Body of pancreas (tissue), 4 donors: ENCODE measurements around the gene FAM72C.
"Not testable (repeated sequence)": the region's sequence is repeated elsewhere in the genome, so short reads cannot be mapped to it uniquely, and the experiment has no call there.

Source experiments
- CTCF ChIP-seq, 7 experiments: fragments of 450-650 bp in 4 of 7; fragments of 200-600 bp in 3 of 7; sonication (generic) in 3 of 7; IDR thresholded peaks; one replicate each; pipeline ENCODE4 v1.5.1; 2016 to 2019; ENCODE audit warnings: antibody characterized with exemption in 7 of 7
- POLR2A ChIP-seq, 3 donors: fragments of 450-650 bp; IDR thresholded peaks; one replicate each; pipeline ENCODE4 v1.6.1; 2016; ENCODE audit warnings: antibody characterized with exemption in 3 of 3, mild to moderate bottlenecking in 2 of 3

- TF ChIP-seq CTCF, POLR2A (IDR thresholded peaks at IDR 0.05): not testable (repeated sequence)
These were observed 29.4 kb downstream of the FAM72C start for GRCh38 chr1:143942238-143942860.
